PC-9 (cell line): ENCODE measurements around the gene RUNX2.

Experiments
- CTCF ChIP-seq: fragments of 200-600 bp; sonication (generic); conservative IDR thresholded peaks from 2 replicates; pipeline ENCODE4 v1.6.1; 2017; ENCODE audit warnings: mixed run types, antibody characterized with exemption, mild to moderate bottlenecking, moderate library complexity
- EZH2 ChIP-seq: fragments of 200-600 bp; sonication (generic); IDR thresholded peaks from 2 replicates; pipeline ENCODE4 v1.8.0; 2017; ENCODE audit warnings: antibody characterized with exemption, low read depth

- TF ChIP-seq CTCF: no peak
- no peak for TF ChIP-seq EZH2
Observed at GRCh38 chr6:45532721-45533210, 204.6 kb downstream of the RUNX2 start.
